Cerebellar nuclear complex (tissue), 1 donor: ENCODE measurements around the gene IGFBP4.
"Not testable (repeated sequence)": the region's sequence is repeated elsewhere in the genome, so short reads cannot be mapped to it uniquely, and the experiment has no call there.

Source experiments
- DNase-seq, 2 experiments: peaks; one replicate each; lab custom pipeline; 2025; lab: John Stamatoyannopoulos, UW

IGFBP4 gene

GRCh38 chr17:40443196-40443987, at the start of gene IGFBP4:
Gene IGFBP4 (plus strand): TSS chr17:40443450. CDS start chr17:40443736, 286 bp downstream.
- DNase-seq, result peak in 1 of 2 experiments; percentile 24

GRCh38 chr17:40399185-40399584, 44.1 kb upstream of the IGFBP4 start:
- DNase-seq, result no peak

GRCh38 chr17:40402668-40403067, 40.6 kb upstream of the IGFBP4 start:
- no peak for DNase-seq

GRCh38 chr17:40404003-40404402, 39.2 kb upstream of the IGFBP4 start:
- no peak for DNase-seq

GRCh38 chr17:40407460-40407859, 35.8 kb upstream of the IGFBP4 start:
- DNase-seq, result no peak

- not testable (repeated sequence) for DNase-seq
Measured at GRCh38 chr17:40409540-40409939, 33.7 kb upstream of the IGFBP4 start.

GRCh38 chr17:40410082-40410481, 33.2 kb upstream of the IGFBP4 start:
- no peak for DNase-seq

- DNase-seq, result no peak
Measured at GRCh38 chr17:40411821-40412220, 31.4 kb upstream of the IGFBP4 start.

GRCh38 chr17:40412880-40413279, 30.4 kb upstream of the IGFBP4 start:
- no peak for DNase-seq

GRCh38 chr17:40414312-40414711, 28.9 kb upstream of the IGFBP4 start:
- not testable (repeated sequence) for DNase-seq

- DNase-seq, result no peak
Measured at GRCh38 chr17:40415390-40415789, 27.9 kb upstream of the IGFBP4 start.

- DNase-seq, result no peak
Measured at GRCh38 chr17:40416671-40417070, 26.6 kb upstream of the IGFBP4 start.

- DNase-seq, result no peak
Measured at GRCh38 chr17:40417258-40417608, 26.0 kb upstream of the IGFBP4 start.

- DNase-seq, result peak; percentile 82 to 98
Measured at GRCh38 chr17:40417609-40418427, 25.4 kb upstream of the IGFBP4 start, which contains the start of gene TOP2A. Gene TOP2A (minus strand): TSS chr17:40417896. CDS start chr17:40417791, 105 bp downstream.

GRCh38 chr17:40418428-40418706, 24.9 kb upstream of the IGFBP4 start:
- no peak for DNase-seq

- no peak for DNase-seq
Measured at GRCh38 chr17:40419559-40420331, 23.5 kb upstream of the IGFBP4 start.

GRCh38 chr17:40422990-40423633, 20.1 kb upstream of the IGFBP4 start:
- DNase-seq, result no peak

GRCh38 chr17:40425741-40426140, 17.5 kb upstream of the IGFBP4 start:
- no peak for DNase-seq

GRCh38 chr17:40427002-40427491, 16.2 kb upstream of the IGFBP4 start:
- DNase-seq, result no peak

GRCh38 chr17:40430272-40431230, 12.7 kb upstream of the IGFBP4 start:
- no peak for DNase-seq

- no peak for DNase-seq
Measured at GRCh38 chr17:40431231-40431602, 12.0 kb upstream of the IGFBP4 start.
